GM13976 (cell line): ENCODE measurements around the gene SELE.

Experiments
- DNase-seq: peaks from one replicate; pipeline ENCODE4 v3.0.0; 2012; ENCODE audit warnings: low spot score
- CTCF ChIP-seq: IDR thresholded peaks from 2 replicates; pipeline ENCODE4 v1.5.1; 2012; ENCODE audit warnings: borderline replicate concordance, mild to moderate bottlenecking; ENCODE audit not compliant: insufficient read depth; ENCODE audit errors: extremely low read depth, missing control alignments, control extremely low read depth
- in situ Hi-C: fragments of 300-500 bp; cut with MboI; formaldehyde crosslinking; loops from one replicate; pipeline ENCODE4 v1.12.0; 2022; ENCODE audit warnings: low sequenced_read_pairs, mixed read lengths, inconsistent platforms; ENCODE audit not compliant: unreplicated experiment

Gene SELE

GRCh38 chr1:169733924-169734323 is at the start of gene SELE:
SELE (minus strand) TSS chr1:169734079; CDS start chr1:169733612, 467 bp downstream.
- no peak for DNase-seq
- no peak for TF ChIP-seq CTCF
- in situ Hi-C loops = no loop called here

DNA sequence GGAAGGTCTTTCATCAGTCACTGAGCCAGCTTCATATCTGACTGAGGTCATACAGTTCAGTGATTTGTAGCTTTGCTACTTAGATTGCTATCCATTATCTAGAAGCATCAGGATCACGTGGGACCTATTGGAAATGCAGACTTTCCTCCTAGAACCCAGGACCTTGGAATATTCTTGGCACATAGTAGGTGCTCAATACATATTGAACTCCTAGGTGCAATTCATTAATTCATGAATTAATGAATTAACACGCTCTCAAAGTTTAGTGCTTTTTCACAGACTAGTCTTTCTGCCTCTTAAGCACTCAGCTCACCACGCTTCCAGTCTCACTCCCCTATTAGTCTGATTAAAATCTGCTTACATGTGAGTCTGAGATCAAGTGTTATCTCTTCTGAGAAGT is 48.7 kb upstream of the SELE start:
- in situ Hi-C loops = no loop called here
- DNase-seq = no peak
- TF ChIP-seq CTCF = no peak

DNA sequence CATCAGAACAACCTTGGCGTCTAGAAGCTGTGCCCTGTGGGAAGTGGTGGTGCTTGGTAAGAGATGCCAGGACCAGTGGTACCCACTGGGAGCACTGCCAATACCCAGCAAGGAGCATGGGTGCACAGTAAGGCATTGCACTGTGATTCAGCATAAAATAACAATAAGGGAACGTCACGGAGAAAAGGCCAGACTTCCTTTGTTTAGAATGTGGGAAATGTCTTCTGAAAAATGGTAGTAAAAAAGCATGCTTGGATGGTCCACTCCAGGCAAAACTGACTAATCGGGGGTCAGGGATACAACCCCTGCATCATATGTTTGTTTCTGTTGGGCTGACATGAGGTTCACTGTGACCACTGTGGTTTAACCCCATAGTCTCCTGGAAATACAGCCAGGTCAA is 46.1 kb upstream of the SELE start:
- DNase-seq = no peak
- in situ Hi-C loops = no loop called here
- no peak for TF ChIP-seq CTCF

DNA sequence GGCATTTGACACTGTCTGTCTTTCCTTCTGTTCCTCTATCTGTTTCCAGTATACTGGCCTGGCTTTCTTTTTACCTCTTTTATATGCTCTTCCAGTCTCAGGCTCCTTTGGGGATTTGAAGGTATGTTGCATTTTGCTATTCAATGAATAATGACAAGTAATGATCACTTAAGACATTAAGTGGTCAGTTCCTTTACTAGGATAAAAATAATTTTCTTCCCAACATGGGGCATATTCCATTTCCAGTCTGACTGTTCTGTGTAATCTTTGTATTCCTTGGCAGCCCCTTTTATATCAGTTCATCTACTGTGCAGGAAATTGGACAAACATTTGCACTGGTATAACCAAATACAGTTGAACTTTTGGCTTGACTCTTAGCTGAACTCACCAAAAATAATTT is 45.3 kb upstream of the SELE start:
- in situ Hi-C loops = no loop called here
- TF ChIP-seq CTCF = no peak
- DNase-seq = no peak

- in situ Hi-C loops = no loop called here
These were observed 42.6 kb upstream of the SELE start for GRCh38 chr1:169776440-169776839.

GRCh38 chr1:169768161-169768560 is 34.3 kb upstream of the SELE start:
- no peak for TF ChIP-seq CTCF
- in situ Hi-C loops = no loop called here

More at GRCh38 chr1:169776440-169776839, 42.6 kb upstream of the SELE start:
- DNase-seq = no peak
- no peak for TF ChIP-seq CTCF

More at GRCh38 chr1:169768161-169768560, 34.3 kb upstream of the SELE start:
- no peak for DNase-seq
